ENCODE measurements around the gene NR1I3.

Gene NR1I3

DNA sequence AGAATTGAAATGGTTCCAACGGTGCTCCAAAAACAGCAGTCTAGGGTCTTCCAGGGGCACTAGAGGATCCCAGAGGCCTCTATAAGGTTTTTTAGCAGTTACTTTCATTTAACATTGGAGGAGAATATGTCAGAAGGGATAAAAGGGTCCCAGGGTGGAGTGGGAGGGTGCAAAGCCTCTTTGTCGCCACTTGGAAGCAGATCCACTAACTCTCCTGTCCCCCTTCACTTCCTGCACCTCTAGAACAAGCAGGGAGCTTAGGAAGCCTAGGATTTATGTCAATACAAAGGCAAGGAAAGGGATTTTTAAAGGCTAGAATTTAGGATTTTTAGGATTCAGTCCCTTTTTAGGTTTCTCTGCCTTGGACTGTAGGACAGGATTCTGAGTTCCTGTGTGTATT, 28.8 kb upstream of the NR1I3 start:
- H3K4me2 ChIP-seq (ENCODE audit: low read length): no peak overlapping the region
- H3K27me3 ChIP-seq (ENCODE audit: low read depth, low read length): peaks cover 29% of the 10 kb centered on the region
- no peak overlapping the region for H3K4me3 ChIP-seq (ENCODE audit: low read length)
- no peaks in the 10 kb centered on the region for H3K79me2 ChIP-seq (ENCODE audit: low read length)
- no peak overlapping the region for H3K27ac ChIP-seq (ENCODE audit: low read length)
- H3K9me3 ChIP-seq (ENCODE audit: insufficient read depth, low read length): no peaks in the 10 kb centered on the region
- no peaks in the 10 kb centered on the region for H4K20me1 ChIP-seq (ENCODE audit: insufficient read depth, low read length)
- H3K9ac ChIP-seq (ENCODE audit: low read length): no peak overlapping the region
- no peak overlapping the region for H2AFZ ChIP-seq (ENCODE audit: low read depth, low read length)
- H3K36me3 ChIP-seq (replicated peaks; ENCODE audit: low read depth, low read length): no peaks in the 10 kb centered on the region
- TF ChIP-seq EZH2phosphoT487 (IDR thresholded peaks at IDR 0.05; ENCODE audit: low read depth): no peak
- no peak for TF ChIP-seq CTCF (IDR thresholded peaks at IDR 0.05; ENCODE audit: low read depth, low read length)
- peaks cover 18% of the 10 kb centered on the region for H3K4me1 ChIP-seq (ENCODE audit: low read length)

GRCh38 chr1:161266202-161266601, 28.2 kb upstream of the NR1I3 start:
- Histone ChIP-seq H3K27ac (ENCODE audit: low read length) (no peak overlapping the region), H3K9ac (ENCODE audit: low read length) (no peak overlapping the region), H3K4me2 (ENCODE audit: low read length) (no peak overlapping the region), H3K4me3 (ENCODE audit: low read length) (no peak overlapping the region), H2AFZ (ENCODE audit: low read depth, low read length) (no peak overlapping the region), H4K20me1 (ENCODE audit: insufficient read depth, low read length) (no peaks in the 10 kb centered on the region), H3K9me3 (ENCODE audit: insufficient read depth, low read length) (no peaks in the 10 kb centered on the region), H3K4me1 (ENCODE audit: low read length) (peaks cover 25% of the 10 kb centered on the region), H3K27me3 (ENCODE audit: low read depth, low read length) (peaks cover 35% of the 10 kb centered on the region), H3K79me2 (ENCODE audit: low read length) (no peaks in the 10 kb centered on the region), H3K36me3 (replicated peaks; ENCODE audit: low read depth, low read length) (no peaks in the 10 kb centered on the region)
- no peak for TF ChIP-seq CTCF (IDR thresholded peaks at IDR 0.05; ENCODE audit: low read depth, low read length)
- no peak for TF ChIP-seq EZH2phosphoT487 (IDR thresholded peaks at IDR 0.05; ENCODE audit: low read depth)

- H3K4me3 ChIP-seq (ENCODE audit: low read length): no peak overlapping the region
- TF ChIP-seq CTCF (IDR thresholded peaks at IDR 0.05; ENCODE audit: low read depth, low read length) (no peak), EZH2phosphoT487 (IDR thresholded peaks at IDR 0.05; ENCODE audit: low read depth) (no peak)
- H4K20me1 ChIP-seq (ENCODE audit: insufficient read depth, low read length): no peaks in the 10 kb centered on the region
- no peak overlapping the region for H3K9ac ChIP-seq (ENCODE audit: low read length)
- H3K9me3 ChIP-seq (ENCODE audit: insufficient read depth, low read length): no peaks in the 10 kb centered on the region
- no peak overlapping the region for H3K4me2 ChIP-seq (ENCODE audit: low read length)
- peaks cover 34% of the 10 kb centered on the region for H3K4me1 ChIP-seq (ENCODE audit: low read length)
- H3K27ac ChIP-seq (ENCODE audit: low read length): no peak overlapping the region
- peaks cover 44% of the 10 kb centered on the region for H3K27me3 ChIP-seq (ENCODE audit: low read depth, low read length)
- no peaks in the 10 kb centered on the region for H3K79me2 ChIP-seq (ENCODE audit: low read length)
- H3K36me3 ChIP-seq (replicated peaks; ENCODE audit: low read depth, low read length): no peaks in the 10 kb centered on the region
- H2AFZ ChIP-seq (ENCODE audit: low read depth, low read length): no peak overlapping the region
These were observed 27.3 kb upstream of the NR1I3 start for GRCh38 chr1:161265305-161265704.

- Histone ChIP-seq H3K36me3 (replicated peaks; ENCODE audit: low read depth, low read length) (no peaks in the 10 kb centered on the region), H3K4me2 (ENCODE audit: low read length) (peak overlapping the region; percentile 69), H3K27ac (ENCODE audit: low read length) (no peak overlapping the region), H3K9ac (ENCODE audit: low read length) (no peak overlapping the region), H3K27me3 (ENCODE audit: low read depth, low read length) (peaks cover 46% of the 10 kb centered on the region), H3K4me1 (ENCODE audit: low read length) (peaks cover 20% of the 10 kb centered on the region), H3K79me2 (ENCODE audit: low read length) (no peaks in the 10 kb centered on the region), H4K20me1 (ENCODE audit: insufficient read depth, low read length) (no peaks in the 10 kb centered on the region), H2AFZ (ENCODE audit: low read depth, low read length) (peak overlapping the region; percentile 13; the same call in 1 of the 2 replicates), H3K4me3 (ENCODE audit: low read length) (peak overlapping the region; percentile 48), H3K9me3 (ENCODE audit: insufficient read depth, low read length) (peaks cover 9% of the 10 kb centered on the region; the same call in 1 of the 2 replicates)
- no peak for TF ChIP-seq EZH2phosphoT487 (IDR thresholded peaks at IDR 0.05; ENCODE audit: low read depth)
- no peak for TF ChIP-seq CTCF (IDR thresholded peaks at IDR 0.05; ENCODE audit: low read depth, low read length)
These were observed 23.5 kb upstream of the NR1I3 start for GRCh38 chr1:161261261-161262235.

Measured in OCI-LY3 (cell line).